ENCODE measurements around the gene TMEM214.

- TF ChIP-seq CTCF (IDR thresholded peaks at IDR 0.05) (peak; percentile 96 to 99 (median 97)), POLR2A (IDR thresholded peaks at IDR 0.05) (no peak)
Measured at GRCh38 chr2:27086090-27086723, 53.4 kb downstream of the TMEM214 start.
